GM19395 (cell line): ENCODE data around the gene GPA33.

Source experiments
- ATAC-seq: cut with Tn5 transposase; IDR thresholded peaks from one replicate; pipeline ENCODE4 v1.9.1; 2021; ENCODE audit warnings: mild to moderate bottlenecking, moderate library complexity; ENCODE audit not compliant: unreplicated experiment

GPA33 gene

GRCh38 chr1:167118188-167118587 is 28.0 kb upstream of the GPA33 start:
- ATAC-seq: no peak

GRCh38 chr1:167117225-167117624 is 27.0 kb upstream of the GPA33 start:
- ATAC-seq: no peak

DNA sequence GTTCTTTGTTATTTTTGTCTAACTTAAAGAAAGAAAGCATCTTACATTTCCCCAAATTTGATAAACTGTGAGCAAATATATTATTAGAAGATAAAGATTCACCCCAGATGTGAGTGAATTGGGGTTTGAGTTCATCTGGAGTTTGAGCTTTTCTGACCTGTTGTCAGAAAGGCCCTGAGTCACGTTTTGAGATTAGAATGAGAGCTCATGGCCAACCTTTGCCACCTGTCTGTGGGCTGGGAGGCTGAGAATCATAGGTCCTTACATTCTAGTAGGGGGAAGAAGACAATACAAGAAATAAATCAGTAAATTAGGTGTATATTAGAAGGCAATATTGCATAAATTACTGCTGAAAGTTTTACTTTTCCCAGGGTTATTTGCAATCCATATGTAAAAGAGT is 26.0 kb upstream of the GPA33 start:
- ATAC-seq: no peak

DNA sequence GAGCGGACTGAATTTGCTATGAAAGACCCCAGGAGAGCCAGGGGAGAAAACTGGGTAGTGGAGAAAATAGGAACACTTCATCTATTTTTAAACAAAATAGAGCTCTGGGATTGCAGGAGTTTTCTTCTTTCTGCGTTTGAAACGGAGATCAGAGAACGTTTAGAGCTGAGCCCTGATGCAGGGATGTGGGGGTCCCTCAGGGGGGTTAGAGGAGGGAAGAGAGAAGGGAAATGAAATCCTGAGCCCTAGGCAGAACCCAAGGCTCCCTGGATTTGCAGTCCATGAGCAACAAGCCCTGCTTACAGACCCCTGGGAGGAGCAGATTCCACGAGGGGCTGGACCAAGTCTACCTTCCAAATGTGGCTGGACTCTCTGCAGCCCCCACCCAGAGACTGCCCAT is 25.5 kb upstream of the GPA33 start:
- no peak for ATAC-seq

GRCh38 chr1:167114725-167115124 is 24.5 kb upstream of the GPA33 start:
- no peak for ATAC-seq

GRCh38 chr1:167111868-167112709 is 21.9 kb upstream of the GPA33 start:
- no peak for ATAC-seq

- no peak for ATAC-seq
These were observed 20.4 kb upstream of the GPA33 start for GRCh38 chr1:167110586-167110985.

GRCh38 chr1:167109125-167109524 is 18.9 kb upstream of the GPA33 start:
- ATAC-seq: no peak

- no peak for ATAC-seq
These were observed 17.3 kb upstream of the GPA33 start for GRCh38 chr1:167107456-167107855.

DNA sequence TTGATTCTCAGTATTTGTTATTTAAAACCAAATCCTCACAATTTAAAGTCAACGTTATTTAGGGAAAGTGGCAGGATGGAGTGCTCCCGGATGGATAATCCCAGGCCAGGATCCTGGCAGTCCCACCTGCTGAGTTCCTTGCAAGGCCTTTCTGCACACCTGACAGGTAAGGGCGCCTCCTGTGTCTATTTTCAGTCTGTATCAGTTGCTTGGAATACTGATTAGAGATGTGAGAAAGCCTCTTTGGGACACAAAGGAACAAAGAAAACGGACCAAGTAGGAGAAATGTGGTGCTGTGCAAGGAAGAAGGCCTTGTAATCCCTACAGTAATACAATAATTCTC is 15.9 kb upstream of the GPA33 start:
- no peak for ATAC-seq

GRCh38 chr1:167105271-167106118 is 15.3 kb upstream of the GPA33 start:
- ATAC-seq: no peak

GRCh38 chr1:167104256-167104633 is 14.1 kb upstream of the GPA33 start:
- ATAC-seq: peak; percentile 48

DNA sequence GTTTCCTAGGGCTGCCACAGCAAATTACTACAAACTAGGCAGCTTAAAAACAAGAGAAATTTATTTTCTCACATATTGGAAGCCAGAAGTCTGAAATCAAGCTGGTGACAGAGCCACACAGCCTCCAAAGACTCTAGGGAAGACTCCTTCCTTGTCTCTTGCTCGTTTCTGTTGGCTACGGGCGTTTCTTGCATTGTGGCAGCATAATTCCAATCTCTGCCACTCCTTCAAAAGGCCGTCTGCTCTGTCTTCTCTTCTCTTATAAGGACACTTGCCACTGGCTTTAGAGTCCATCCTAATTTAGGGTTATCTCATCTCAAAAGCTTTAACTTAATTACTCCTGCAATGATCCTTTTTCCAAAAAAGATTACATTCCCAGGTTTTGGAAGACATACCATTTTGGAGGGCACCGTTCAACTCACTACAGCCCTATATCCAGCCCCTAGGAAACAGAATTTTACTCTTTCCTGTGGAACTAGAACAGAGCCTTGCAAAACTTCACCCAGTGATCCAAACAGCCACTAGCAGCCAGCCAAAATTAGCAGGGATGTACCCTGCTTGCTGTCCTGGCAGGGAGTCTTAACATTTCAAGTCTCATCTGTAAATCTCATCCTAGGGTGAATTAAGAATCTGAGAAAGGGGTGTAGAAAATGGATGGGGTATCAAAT is 12.9 kb upstream of the GPA33 start:
- ATAC-seq: no peak

- ATAC-seq: no peak
These were observed 11.6 kb upstream of the GPA33 start for GRCh38 chr1:167101754-167102153.

DNA sequence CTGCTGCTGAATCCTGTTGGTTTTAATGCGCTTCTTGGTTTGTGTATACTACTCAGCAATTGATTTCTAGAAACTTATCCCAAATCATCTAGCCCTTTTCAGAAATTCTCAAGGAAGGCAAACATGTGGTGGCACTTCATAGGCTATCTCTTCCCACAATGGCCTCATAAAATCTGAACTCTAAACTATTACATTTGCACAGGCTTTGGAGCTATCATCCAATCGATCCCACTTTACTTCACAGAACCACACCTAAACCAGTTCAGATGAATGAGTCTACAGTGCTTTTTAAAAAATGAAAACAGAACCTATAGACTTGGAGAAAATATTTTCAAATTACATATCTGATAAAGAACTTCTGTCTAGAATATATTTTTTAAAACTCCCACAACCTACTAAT is 10.6 kb upstream of the GPA33 start:
- no peak for ATAC-seq

DNA sequence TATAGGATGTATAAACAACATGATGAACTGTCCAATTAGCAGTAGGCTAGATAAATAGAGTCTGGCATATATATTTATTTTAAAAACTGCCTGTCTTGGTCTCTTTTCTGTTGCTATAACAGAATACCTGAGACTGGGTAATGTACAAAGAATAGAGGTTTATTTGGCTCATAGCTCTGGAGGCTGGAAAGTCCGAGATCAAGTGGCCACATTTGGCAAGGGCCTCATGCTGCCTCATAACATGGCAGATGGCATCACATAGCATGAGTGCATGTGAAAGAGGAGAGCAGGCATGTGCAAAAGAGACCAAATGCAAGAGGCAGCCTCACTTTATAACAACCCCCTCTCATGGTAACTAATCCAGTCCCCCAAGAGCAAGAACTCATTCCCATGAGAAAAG is 9.7 kb upstream of the GPA33 start:
- no peak for ATAC-seq

GRCh38 chr1:167095368-167095767 is 5.2 kb upstream of the GPA33 start:
- no peak for ATAC-seq

GRCh38 chr1:167094690-167095089 is 4.5 kb upstream of the GPA33 start:
- no peak for ATAC-seq

- no peak for ATAC-seq
These were observed 3.8 kb upstream of the GPA33 start, which contains the start of gene STYXL2 for GRCh38 chr1:167093846-167094516. Gene STYXL2 (plus strand): TSS chr1:167094075. CDS start chr1:167094850, 775 bp downstream.

DNA sequence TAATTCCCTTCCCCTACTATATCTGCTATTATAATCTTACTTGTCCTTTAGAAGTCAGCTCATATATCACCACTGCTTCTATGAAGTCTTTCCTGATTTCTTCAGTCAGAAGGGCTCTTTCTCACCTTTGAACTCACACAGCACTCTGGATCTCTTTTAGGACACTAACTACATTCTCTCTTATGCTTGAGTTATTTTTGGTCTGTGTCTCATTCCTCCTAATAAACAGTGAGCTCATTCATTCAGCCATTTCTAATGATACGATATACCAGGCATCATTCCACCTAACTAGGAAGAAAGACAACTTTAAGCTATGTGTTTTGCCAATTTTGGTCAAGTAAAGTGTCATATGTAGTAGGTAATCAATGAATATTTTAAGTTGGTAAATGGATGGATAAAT is 2.5 kb upstream of the GPA33 start:
- ATAC-seq: no peak

DNA sequence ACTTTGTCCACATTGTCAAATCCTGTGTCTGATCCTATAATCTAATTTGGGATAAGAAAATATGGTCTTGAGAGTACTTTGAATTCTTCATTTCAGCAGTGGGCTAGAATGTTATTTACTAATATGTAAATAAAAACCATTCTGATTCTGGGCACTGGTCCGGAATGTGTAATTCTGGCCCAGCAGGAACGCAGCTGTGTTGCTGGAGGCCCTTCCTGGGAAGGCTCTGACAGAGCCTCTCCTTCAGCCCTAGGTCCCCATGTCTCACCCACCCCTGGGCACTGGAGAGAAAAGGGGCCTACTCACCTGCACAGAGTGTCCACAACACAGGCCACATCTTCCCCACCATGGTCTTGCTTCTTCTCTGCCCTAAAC is 251 bp downstream of the GPA33 start:
- ATAC-seq: no peak
